Measurements from ENCODE around the gene ACER1.
"Not testable (repeated sequence)": the region's sequence is repeated elsewhere in the genome, so short reads cannot be mapped to it uniquely, and the experiment has no call there.

ACER1 gene

DNA sequence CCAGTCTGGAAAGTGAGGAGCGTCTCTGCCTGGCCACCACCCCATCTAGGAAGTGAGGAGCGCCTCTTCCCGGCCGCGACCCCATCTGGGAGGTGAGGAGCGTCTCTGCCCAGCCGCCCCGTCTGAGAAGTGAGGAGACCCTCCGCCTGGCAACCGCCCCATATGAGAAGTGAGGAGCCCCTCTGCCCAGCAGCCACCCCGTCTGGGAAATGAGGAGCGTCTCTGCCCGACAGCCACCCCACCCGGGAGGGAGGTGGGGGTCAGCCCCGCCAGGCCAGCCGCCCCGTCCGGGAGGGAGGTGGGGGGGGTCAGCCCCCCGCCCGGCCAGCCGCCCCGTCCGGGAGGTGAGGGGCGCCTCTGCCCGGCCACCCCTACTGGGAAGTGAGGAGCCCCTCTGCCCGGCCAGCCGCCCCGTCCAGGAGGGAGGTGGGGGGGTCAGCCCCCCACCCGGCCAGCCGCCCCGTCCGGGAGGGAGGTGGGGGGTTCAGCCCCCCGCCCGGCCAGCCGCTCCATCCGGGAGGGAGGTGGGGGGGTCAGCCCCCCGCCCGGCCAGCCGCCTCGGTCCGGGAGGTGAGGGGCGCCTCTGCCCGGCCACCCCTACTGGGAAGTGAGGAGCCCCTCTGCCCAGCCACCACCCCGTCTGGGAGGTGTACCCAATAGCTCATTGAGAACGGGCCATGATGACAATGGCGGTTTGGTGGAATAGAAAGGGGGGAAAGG, 22.1 kb upstream of the ACER1 start:
- not testable (repeated sequence) for DNase-seq

DNA sequence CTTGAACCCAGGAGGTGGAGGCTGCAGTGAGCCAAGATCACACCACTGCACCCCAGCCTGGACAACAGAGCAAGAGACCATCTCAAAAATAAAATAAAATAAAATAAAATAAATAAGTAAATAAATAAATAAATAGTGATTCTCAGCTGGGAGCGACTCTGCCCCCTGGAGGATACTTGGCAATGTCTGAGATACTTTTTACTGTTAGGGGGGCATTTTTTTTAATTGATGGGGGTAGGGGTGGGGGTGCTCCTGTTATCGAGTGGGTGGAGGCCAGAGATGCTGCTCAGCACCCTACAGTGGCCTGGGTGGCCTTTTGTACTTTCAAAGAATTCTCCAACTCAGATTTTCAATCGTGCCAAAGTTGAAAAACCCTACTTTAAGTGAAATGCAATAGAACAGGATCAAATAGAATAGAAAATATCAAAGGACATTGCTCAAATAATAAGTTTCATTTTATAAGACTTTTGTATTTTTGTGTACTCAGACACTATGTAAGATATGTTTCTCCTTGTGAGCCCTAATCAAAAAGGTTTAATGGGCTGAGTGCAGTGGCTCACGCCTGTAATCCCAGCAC, 20.8 kb upstream of the ACER1 start:
- no peak for DNase-seq

DNA sequence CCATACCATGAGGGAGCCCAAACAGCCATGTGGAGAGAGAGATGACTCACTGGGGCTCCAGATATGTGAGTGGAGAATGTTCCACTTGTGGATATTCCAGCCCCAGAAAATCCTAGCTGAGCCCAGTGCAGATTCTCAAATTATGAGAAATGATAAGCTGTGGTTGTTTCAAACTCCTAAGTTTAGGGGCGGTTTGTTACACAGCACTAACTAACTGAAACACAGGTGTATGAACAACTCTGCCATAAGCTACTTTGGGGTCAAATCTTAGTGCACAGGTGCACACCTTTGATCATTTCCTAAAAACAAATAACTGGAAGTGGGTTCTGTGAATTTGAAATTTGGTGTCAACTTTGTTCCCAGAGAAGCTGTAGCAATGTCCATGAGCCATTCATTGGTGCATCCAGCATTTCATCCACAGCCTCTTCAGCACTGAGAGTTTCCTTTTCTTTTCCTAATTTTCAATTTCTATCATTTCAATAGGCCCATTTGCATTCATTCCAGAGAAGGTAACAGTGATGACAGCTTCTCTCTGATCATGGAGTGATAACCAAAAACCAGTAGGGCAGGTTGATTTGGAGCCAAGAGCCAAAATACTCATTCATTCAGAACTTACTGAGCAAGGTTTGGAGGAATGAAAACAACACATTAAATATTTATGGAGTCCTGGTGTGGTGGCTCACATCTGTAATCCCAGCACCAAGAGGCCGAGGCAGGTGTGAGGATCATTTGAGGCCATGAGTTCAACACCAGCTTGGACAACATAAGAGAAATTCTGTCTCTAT, 19.2 kb upstream of the ACER1 start:
- no peak for DNase-seq

DNA sequence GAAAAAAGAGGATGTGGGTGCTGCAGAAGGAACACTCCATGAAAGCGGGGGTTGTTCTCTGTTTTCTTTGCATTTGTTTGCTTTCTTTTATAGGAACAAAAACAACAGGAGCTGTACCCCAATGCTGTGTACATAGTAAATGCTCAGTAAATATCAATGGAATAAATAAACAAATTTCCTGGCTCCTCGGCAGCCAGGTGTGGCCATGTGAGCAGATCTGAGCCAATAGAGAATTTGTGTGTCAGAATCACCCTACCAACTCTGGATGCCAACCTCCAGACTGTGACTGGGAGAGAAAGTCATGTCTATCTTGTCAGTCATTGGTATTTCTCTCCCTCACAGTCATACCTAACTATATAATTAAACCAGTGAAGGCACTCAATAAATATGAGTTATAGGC, 17.3 kb upstream of the ACER1 start:
- DNase-seq: no peak

DNA sequence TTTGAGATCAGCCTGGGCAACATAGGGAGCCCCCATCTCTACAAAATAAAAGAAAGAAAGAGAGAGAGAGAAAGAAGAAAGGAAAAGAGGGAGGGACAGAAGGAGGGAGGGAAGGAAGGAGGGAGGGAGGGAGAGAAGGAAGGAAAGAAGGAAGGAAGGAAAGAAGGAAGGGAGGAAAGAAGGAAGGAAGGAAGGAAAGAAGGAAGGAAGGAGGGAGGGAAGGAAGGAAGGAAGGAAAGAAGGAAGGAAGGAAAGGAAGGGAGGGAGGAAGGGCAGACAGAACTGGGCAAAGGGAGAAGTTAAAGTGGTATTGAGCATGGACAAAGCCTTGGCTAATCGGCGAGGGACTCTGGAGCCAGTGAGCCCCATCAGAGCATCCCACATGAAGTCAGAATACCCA, 15.9 kb upstream of the ACER1 start:
- not testable (repeated sequence) for DNase-seq

DNA sequence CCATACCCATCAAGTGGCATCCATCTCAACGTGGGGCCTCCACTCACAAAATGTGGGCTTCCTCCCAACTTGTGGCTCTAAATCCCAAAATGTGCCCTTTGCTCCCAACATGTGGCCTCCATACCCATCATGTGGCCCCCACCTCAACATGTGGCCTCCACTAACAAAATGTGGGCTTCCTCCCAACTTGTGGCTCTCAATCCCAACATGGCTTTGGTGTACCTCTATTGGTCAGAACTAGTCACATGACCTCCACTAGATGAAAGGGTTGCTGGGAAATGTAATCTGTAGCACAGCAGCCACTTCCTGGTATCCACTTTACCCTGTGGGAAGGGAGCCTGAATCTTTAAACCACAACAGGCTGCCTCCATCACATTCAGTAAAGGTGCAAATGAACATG, 10.1 kb upstream of the ACER1 start:
- DNase-seq: no peak

DNA sequence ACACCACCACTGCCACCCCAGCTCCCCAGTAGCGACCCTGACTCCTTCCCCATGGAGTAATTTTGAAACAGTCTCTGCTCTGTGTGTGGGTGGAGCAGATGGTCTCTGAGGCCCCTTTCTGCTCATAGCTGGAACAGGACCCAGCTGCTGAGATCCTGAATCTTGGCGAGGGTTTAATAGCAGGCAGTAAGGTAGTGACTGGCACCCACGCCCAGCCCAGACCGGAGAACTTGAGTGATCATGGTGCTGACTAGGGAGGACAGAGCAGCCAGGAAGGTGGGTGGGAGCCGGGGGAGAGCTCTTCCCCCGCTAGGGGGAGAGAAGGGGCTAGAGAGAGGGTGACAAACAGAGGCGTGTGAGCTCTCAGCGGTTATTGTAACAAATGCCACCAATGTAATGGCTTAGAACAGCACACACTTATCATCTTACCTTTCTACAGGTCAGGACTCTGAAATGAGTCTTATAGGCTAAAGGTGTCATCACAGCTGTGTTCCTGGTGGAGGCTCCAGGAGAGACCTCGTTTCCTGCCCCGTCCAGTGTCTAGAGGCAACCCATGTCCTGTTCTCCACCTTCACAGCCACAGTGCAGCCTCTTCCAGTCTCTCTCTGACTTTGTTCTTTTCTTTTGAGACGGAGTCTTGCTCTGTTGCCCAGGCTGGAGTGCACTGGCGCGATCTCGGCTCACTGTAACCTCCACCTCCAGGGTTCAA, 7.2 kb upstream of the ACER1 start:
- DNase-seq: peak in 1 of 2 experiments; percentile 15

DNA sequence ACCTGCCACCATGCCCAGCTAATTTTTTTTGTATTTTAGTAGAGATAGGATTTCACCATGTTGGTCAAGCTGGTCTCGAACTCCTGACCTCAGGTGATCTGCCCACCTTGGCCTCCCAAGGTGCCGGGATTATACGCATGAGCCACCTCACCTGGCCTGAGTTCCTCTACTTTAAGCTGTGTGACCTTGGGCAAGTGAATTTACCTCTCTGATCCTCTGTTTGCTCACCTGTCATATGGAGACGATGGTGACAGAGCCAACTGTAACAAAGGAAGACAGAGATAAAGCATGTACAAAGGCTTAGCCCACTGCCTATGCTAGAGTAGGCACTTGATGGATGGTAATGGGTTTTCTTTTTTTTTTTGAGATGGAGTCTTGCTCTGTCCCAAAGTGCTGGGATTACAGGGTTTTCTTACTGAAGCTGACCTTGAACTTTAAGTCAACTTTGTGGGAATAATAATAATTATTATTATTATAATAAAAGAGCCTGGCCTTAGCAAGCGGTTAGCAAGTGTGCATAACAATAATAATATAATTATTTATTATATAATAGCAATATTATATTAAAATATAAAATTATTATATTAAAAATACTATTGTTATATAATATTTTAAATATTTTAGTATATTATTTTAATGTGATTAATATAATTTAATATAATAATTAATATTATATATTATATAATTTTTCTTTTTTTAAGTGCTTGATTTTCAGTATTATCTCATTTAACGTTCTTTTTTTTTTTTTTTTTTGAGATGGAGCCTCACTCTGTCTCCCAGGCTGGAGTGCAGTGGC, 1.3 kb upstream of the ACER1 start:
- no peak for DNase-seq

DNA sequence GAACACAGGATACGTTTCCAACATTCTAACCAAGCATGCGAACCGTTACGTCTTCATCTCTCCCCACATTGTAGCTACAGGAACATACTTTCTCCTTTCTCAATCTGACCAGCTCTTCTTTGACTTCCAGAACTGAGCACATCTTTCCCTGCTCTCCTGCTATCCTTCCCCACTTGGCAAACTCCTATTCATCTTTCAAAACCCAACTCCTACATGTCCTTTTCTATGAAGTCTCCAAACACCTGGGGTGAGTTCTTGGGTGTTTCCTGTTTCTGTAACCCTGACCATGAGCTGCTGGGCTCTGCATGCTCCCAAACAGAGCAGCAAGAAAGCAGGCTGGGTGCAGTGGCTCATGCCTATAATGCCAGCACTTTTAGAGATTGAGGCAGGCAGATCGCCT, 6.6 kb downstream of the ACER1 start:
- no peak for DNase-seq

DNA sequence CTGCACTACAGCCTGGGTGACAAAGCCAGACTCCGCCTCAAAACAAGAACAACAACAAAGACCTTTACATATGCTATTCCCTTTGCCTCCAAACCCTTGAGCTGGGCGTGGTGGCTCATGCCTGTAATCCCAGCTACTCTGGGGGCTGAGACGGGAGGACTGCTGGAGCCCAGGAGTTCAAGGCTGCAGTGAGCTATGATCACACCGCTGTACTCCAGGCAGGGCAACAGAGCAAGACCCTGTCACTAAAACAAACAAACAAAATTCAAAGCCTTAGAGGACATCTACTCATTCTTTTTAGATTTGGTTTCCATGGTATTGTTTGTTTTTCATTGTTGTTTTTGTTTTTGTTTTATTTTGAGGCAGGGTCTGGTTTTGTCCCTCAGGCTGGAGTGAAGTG, 7.8 kb downstream of the ACER1 start:
- DNase-seq: no peak

DNA sequence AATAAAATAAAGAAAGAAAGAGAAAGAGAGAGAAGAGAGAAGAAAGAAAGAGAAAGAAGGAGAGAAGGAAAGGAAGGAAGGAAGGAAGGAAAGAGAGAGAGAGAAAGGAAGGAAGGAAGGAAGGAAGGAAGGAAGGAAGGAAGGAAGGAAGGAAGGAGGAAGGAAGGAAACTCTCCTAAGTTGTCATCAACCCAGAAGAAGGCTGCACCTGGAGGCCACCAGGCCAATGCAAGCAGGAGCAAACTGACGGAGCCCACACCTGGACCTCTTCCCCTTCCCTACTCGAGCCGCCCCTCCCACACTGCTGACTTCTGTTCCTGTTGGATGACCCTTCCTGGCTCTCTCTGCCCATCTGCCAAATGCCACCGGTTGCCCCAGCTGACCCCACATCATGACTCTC, 8.7 kb downstream of the ACER1 start:
- DNase-seq: no peak

DNA sequence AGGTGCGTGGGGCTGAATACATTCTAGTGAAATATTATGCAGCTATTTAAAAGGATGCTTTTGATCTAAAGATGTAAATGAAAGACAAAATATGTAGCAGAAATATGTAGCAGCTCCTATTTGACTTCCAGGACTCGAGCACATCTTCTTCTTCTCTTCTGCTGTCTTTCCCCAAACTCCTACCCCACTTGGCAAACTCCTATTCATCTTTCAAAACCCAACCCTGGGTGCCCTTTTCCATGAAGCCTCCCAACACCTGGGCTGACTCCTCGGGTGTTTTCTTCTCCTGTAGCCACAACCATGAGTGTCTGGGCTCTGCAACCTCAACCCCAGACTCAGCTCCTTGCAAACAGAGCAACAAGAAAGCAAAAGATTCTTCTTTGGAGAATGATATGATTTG, 11.1 kb downstream of the ACER1 start:
- DNase-seq: no peak

DNA sequence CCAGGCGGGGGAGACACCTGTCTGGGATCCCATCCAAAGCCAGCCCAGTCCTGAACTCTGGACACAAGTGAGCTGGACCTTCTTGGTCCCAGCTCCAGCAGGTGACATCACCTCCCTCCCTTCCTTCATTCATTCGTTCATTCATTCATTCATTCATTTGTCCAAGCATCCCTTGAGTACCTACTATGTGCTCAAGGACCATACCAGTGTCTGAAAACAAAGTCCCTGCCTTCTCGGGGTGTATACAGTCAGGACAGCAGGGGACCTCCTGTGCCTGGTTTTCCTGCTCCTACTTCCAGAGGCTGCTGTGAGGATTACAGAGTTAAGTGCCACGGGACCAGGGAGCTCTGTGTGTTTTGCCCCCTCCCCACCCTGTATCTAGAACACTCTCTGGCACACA, 14.0 kb downstream of the ACER1 start:
- no peak for DNase-seq

DNA sequence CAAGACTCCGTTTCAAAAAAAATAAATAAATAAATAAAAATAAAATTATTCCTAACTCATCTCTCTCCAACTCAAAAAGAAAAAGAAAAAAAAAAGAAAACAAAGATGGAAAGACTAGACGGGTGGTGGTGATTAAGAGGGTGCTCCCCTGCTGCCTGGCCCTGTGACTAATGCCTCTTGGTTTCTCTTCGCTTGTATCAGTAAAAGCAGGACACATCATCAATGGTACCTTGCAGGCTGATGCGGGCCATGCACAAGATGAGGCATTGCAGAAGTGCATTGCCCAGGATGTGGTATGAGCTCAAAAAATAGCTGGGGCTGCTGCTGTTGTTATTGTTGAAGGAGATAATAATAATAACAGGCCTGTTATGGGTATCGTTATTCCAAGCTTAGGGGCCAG, 14.6 kb downstream of the ACER1 start:
- peak; percentile 16 to 32 for DNase-seq

DNA sequence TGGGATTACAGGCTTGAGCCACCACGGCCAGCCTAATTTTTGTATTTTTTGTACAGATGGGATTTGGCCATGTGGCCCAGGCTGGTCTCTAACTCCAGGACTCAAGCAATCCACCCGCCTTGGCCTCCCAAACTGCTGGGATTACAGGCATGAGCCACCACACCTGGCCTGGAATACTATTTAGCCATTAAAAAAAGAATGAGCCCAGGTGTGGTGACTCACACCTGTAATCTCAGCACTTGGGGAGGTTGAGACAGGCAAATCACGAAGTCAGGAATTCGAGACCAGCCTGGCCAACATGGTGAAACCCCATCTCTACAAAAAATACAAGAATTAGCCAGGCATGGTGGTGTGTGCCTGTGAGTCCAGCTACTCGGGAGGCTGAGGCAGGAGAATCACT, 17.8 kb downstream of the ACER1 start:
- not testable (repeated sequence) for DNase-seq

DNA sequence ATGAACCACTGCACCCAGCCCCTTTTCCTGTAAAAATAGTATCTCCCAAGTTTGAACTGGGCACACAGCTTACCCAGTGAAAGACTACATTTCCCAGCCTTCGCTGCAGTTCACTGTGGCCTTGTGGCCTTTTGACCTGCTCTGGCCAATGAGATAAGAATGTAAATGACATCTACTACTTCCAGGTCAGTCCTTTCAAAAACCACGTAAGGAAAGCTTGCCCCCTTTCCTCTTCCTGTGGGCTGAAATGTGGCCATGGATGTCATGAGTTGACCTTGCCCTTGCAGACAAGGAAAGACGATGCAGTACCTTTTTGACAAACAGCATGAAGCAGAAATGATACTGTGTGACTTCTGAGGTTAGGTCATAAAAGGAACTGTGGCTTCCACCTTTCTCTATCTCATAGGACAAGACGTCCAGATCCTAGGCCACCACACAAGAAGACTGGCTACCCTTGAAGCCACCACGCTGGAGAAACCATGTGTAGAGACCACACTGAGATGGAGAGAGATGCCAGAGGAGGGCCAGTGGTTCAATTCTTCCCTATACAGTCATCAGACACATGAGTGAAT, 19.9 kb downstream of the ACER1 start:
- DNase-seq: no peak

DNA sequence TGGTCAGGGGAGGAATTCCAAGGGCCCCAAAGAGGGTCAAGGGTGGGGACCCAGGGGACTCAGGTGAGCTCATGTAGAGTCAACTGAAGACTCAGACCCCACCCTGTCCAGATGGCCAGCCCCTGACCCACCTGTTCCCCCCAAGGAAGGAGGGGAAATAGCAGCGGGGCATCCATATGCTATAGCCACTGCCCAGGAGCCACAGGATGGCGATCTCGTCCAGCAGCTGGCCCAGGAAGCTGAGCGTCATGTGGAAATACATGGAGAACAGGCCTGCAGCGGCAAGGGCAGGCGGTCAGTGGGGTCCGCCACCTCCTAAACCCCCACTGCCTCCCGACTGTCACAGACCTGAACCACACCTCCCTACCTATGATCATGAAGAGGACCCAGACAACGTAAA, 21.4 kb downstream of the ACER1 start:
- DNase-seq: no peak

DNA sequence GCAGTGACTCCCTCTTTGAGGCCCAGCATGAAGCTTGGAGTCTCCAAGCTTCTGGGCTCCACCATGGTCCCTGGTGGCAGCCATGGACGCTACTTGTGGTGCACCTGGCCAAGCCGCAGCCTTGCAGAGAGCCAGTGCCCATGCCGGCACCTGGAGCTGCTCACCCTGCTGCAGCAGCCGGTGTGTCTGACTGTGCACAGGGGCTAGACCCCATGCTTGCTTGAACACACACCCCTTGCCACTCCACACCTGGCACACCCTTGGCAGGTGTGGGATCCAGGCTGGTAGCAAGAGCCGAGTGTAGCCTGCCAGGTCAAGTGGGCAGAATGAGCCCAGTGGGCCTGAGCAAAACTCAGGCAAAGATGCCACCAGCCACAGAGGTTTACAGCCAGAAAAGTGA, 35.0 kb downstream of the ACER1 start:
- no peak for DNase-seq

DNA sequence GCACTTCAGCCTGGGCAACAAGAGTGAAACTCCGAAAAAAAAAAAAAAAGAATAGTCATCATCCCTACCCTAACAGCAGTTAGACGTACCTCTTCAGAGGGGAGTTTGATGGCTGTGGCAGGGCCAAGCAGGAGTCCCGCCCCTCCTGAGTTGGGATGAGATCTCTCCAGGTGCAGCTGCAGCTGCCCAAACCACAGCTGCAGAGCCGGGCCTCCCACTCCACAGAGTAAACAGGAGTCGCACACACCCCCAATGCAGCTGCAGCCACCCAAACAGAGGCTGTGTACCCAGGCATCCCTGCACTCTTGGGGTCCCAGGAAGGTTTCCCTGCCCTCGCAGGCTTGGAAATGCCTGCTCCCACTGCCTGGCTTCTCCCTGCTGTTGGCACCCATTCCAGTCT, 36.2 kb downstream of the ACER1 start:
- no peak for DNase-seq

DNA sequence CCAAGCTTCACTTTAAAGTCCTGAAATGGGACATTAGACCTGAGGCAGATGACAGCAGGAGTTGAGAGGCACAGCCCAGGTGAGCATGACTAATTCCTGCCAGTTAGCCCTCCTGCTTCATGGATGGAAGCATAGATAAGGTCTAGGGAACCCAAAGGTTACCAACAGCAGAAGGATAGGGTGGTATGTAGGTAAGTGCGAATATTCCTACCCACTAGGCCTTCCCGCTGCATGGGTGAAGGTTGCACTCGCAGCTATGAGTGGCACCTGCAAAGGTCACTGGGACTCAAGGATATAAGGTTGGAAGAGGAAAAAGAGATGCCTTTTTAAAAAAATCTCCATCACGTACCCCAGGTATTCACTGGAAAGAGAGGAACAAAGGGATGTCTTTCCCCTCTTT, 41.4 kb downstream of the ACER1 start:
- no peak for DNase-seq

DNA sequence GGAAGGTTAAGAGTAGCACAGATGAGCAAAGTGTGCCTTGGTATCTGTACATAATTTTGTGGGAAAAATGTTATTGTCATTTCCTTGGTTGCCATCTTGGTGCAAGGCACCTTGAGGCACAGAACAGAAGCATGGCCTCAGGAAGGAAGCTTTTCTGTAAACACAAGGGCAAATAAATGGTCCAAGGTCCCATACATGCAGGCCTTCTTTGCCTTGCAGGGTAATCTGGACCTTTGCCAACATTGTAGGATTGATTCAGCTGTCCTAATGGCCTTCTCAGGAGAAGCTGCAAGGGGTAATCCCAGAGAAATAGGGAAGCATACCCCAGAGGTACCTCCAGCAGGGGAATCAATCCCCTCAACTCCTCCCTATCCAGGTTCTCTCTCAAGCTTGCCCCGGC, 44.7 kb downstream of the ACER1 start:
- DNase-seq: no peak

DNA sequence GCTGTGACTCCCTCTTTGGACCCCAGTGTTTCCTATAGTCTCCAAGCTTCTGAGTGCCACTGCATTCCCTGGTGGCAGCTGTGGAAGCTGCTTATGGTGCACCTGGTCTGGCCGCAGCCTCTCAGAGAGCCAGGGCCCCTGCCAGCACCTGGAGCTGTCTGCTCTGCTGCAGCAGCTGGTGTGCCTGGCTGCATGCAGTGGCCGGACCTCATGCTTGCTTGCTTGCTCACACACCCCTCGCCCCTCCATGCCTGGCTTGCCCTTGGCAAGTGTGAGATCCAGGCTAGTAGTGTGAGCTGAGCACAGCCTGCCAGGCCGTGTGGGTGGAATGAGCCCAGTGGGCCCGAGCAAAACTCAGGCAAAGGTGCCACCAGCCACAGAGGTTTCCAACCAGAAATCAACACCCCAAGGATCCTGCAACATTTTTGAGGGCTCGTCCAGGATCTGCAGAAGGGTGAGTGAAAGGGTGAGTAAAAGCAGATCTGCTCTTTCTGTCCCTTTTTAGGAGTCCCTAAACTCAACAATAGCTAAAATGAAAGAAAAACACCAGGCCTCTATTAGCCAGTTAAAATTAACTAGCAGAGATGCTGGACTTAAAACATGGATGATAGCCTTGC, 46.0 kb downstream of the ACER1 start:
- DNase-seq: no peak
